GM21619 (cell line): ENCODE data around the gene SPATA7.

Experiments used
- ATAC-seq: cut with Tn5 transposase; IDR thresholded peaks from one replicate; pipeline ENCODE4 v1.9.1; 2021; ENCODE audit not compliant: unreplicated experiment

Gene SPATA7

GRCh38 chr14:88479574-88479987 lies 94.1 kb downstream of the SPATA7 start:
- no peak for ATAC-seq

GRCh38 chr14:88481059-88481458 lies 95.6 kb downstream of the SPATA7 start:
- no peak for ATAC-seq

- ATAC-seq: no peak
Measured at GRCh38 chr14:88481794-88482193, 96.3 kb downstream of the SPATA7 start.

GRCh38 chr14:88482524-88482923 lies 97.1 kb downstream of the SPATA7 start:
- ATAC-seq: no peak
